Esophagus squamous epithelium (tissue), 5 donors: ENCODE results near the gene BIRC5. TPM values are rescaled to one million over a fixed set of nuclear protein-coding genes. Genes with fewer than 3 reads are reported as not detected.
"Not testable (repeated sequence)": the region's sequence is repeated elsewhere in the genome, so short reads cannot be mapped to it uniquely, and the experiment has no call there.

Experiments used
- DNase-seq: peaks from one replicate; lab custom pipeline; 2025; lab: John Stamatoyannopoulos, UW
- H3K27ac ChIP-seq, 4 donors: fragments of 200-600 bp; sonication (generic); one replicate each; pipeline ENCODE4 v1.5.1; 2016 to 2019; ENCODE audit warnings: mild to moderate bottlenecking in 1 of 4
- H3K27me3 ChIP-seq, 4 donors: fragments of 200-600 bp; sonication (generic); 1 replicate in 3 of 4; 2 replicates in 1 of 4; pipeline versions ENCODE4 v1.5.1 to v1.6.0; 2017 to 2021; ENCODE audit warnings: antibody characterized with exemption in 1 of 4
- H3K36me3 ChIP-seq, 3 donors: fragments of 200-600 bp; sonication (generic); one replicate each; pipeline ENCODE4 v1.5.1; 2016 to 2019
- H3K4me1 ChIP-seq, 3 donors: fragments of 200-600 bp; sonication (generic); one replicate each; pipeline ENCODE4 v1.5.1; 2017 to 2019
- H3K4me3 ChIP-seq, 4 donors: fragments of 200-600 bp; sonication (generic); 1 replicate in 3 of 4; 2 replicates in 1 of 4; pipeline ENCODE4 v1.5.1; 2016 to 2019; ENCODE audit warnings: mild to moderate bottlenecking in 2 of 4, moderate library complexity in 1 of 4
- H3K9me3 ChIP-seq, 3 donors: fragments of 200-600 bp; sonication (generic); one replicate each; pipeline ENCODE4 v1.5.1; 2016 to 2019
- POLR2A ChIP-seq, 4 donors: fragments of 450-650 bp; IDR thresholded peaks; one replicate each; pipeline ENCODE4 v1.6.1; 2017; ENCODE audit warnings: antibody characterized with exemption in 4 of 4, mild to moderate bottlenecking in 4 of 4, moderate library complexity in 3 of 4
- WGBS, 2 donors: methylation state at CpG; one replicate each; pipeline ENCODE4 v1.1.5; 2018; 5-methylcytosine and 5-hydroxymethylcytosine counted together
- intact Hi-C: fragments of 100-400 bp; cut with DNase I; formaldehyde crosslinking; loops from one replicate; pipeline ENCODE4 v1.15.0; 2022
- total RNA-seq, 4 donors: library from RNA; depleted of rRNA; stranded (reverse); fragments of >200 nt; gene quantifications; one replicate each; pipeline ENCODE4 v1.1.0, GENCODE V29; 2016
- TF ChIP-seq, protein P1 (sequence below), 6 experiments: fragments of 450-650 bp in 4 of 6; fragments of 200-600 bp in 2 of 6; sonication (generic) in 2 of 6; IDR thresholded peaks; one replicate each; pipeline ENCODE4 v1.5.1; 2016 to 2019; ENCODE audit warnings: antibody characterized with exemption in 6 of 6, mild to moderate bottlenecking in 4 of 6, moderate library complexity in 4 of 6
- donor health status: DM: yes; HTN: yes; CAD: no.

The BIRC5 gene
- total RNA-seq, 4 donors from 2014 or later, result 6.6 to 33.6 (median 21.0) TPM

DNA sequence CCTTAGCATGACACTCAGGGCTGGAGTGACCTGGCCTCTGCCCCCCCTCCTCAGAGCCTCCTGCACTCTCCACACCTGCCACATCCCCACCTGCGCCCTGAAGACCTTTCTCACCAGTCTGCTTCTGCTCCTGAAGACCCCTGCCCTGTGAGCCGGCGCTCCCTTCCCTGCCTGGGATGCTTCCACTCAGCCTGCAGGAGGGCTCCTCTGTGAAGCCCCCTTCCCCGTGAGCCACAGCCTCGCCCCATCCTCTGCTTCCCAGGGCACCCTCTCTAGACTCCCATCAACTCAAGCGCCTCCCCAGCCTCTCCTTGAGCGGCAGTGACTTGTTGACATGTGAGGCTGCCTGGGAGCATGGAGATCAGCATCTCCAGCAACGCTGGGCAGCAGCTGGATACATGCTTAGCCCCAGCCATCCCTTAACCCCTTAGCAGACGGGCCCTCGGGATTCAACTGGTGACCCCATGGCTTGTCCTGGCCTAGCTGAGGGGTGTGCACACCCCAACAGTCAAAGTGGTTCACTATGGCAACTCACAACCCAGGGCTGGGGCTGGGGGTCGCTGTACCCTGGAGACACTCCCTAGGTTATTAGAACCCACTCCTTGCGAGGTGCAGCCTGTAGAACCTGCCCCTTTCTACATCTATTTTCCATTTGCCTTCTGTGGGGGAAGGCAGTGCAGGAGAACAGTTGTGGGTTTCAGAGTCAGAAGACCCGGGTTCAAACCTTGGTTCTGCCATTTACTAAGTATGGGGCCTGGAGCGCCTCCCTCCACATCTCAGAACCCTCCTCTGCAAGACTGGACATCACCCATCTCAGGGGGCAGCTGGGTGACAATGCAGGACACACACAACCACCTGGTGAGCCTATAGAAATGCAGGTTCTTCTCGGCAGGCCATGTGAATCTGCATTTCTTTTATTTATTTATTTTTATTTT lies 38.9 kb downstream of the BIRC5 start:
- 76 to 89% methylated on average over 9 to 13 of the region's 15 CpGs for WGBS, 2 donors
- Histone ChIP-seq H3K27me3 (peaks cover 0 to 14% (median 0%) of the 10 kb centered on the region in 4 donors), H3K27ac (no peak overlapping the region), H3K4me1 (peaks cover 17 to 52% (median 18%) of the 10 kb centered on the region in 3 donors), H3K4me3 (no peak overlapping the region), H3K9me3 (no peaks in the 10 kb centered on the region), H3K36me3 (no peaks in the 10 kb centered on the region)
- intact Hi-C loops, result loop anchor here (5.0 kb wide), 1 partner anchor 66 kb away; the partner anchor contains the start of genes AFMID and TK1
- no peak for DNase-seq
- TF ChIP-seq POLR2A (IDR thresholded peaks at IDR 0.05), result no peak
- TF ChIP-seq, protein P1, sequence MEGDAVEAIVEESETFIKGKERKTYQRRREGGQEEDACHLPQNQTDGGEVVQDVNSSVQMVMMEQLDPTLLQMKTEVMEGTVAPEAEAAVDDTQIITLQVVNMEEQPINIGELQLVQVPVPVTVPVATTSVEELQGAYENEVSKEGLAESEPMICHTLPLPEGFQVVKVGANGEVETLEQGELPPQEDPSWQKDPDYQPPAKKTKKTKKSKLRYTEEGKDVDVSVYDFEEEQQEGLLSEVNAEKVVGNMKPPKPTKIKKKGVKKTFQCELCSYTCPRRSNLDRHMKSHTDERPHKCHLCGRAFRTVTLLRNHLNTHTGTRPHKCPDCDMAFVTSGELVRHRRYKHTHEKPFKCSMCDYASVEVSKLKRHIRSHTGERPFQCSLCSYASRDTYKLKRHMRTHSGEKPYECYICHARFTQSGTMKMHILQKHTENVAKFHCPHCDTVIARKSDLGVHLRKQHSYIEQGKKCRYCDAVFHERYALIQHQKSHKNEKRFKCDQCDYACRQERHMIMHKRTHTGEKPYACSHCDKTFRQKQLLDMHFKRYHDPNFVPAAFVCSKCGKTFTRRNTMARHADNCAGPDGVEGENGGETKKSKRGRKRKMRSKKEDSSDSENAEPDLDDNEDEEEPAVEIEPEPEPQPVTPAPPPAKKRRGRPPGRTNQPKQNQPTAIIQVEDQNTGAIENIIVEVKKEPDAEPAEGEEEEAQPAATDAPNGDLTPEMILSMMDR (IDR thresholded peaks at IDR 0.05), result no peak

DNA sequence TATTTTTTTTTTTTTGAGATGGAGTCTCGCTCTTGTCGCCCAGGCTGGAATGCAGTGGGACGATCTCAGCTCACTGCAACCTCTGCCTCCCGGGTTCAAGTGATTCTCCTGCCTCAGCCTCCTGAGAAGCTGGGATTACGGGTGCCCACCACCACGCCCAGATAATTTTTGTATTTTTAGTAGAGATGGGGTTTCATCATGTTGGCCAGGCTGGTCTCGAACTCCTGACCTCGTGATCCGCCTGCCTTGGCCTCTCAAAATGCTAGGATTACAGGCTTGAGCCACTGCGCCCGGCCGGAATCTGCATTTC lies 39.5 kb downstream of the BIRC5 start:
- Histone ChIP-seq H3K27me3 (peaks cover 0 to 21% (median 0%) of the 10 kb centered on the region in 4 donors), H3K27ac (peak overlapping the region in 1 of 4 donors; percentile 93), H3K4me3 (peak overlapping the region; percentile 62 to 99 (median 91)), H3K4me1 (peaks cover 17 to 58% (median 23%) of the 10 kb centered on the region in 3 donors)
- WGBS, 2 donors, result 83 to 87% methylated on average over 11 to 12 of the region's 12 CpGs
- H3K36me3 ChIP-seq, DNase-seq, H3K9me3 ChIP-seq: not testable (repeated sequence)
- intact Hi-C loops, result loop anchor here (5.0 kb wide), 1 partner anchor 66 kb away; the partner anchor contains the start of genes AFMID and TK1

DNA sequence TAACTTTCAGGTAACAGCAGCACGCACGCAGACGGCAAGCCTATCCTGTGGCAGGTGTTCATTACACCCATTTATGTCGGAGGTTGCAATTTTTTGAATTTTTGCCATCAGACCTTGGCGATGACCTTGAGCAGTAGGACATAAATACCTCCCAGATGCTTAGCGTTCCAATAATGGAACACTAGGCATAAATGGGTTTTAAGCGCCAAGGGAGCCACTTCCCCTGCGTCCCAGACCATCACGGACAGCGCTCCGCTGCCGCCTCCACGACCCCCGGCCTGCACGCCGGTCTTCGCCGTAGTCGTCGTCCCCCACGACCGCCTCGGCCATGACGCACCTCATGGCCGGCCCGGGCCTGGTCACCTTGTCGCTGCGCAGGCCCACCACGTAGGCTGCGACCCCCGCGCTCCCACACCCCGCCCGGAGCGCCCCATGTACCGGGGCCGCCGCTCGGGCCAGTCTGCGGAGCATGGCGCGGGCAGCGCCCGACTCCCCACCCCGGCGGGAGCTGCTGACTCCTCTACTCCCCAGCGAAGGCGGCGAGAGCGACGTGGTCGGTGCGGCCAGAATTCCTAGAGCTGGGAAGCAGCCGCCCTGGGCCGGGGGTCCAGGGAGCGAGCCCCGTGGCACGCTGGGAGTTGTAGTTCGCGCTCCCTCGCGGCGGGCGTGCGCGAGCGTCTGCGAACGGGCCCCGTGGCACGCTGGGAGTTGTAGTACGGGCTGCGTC lies 40.1 kb downstream of the BIRC5 start:
- H3K9me3 ChIP-seq, result no peaks in the 10 kb centered on the region
- intact Hi-C loops, result loop anchor here (5.0 kb wide), 1 partner anchor 67 kb away; the partner anchor contains the start of genes AFMID and TK1
- no peaks in the 10 kb centered on the region for H3K36me3 ChIP-seq
- no peak for DNase-seq
- peaks cover 17 to 63% (median 23%) of the 10 kb centered on the region in 3 donors for H3K4me1 ChIP-seq
- H3K27me3 ChIP-seq, result peaks cover 0 to 25% (median 0%) of the 10 kb centered on the region in 4 donors
- WGBS, 2 donors, result 1 to 17% methylated on average over 7 to 16 of the region's 73 CpGs
- peak overlapping the region; percentile 80 to 94 (median 94) for H3K27ac ChIP-seq
- H3K4me3 ChIP-seq, result peak overlapping the region; percentile 62 to 99 (median 91)
- peak in 2 of 4 donors; percentile 14 to 36 for TF ChIP-seq POLR2A (IDR thresholded peaks at IDR 0.05)
- TF ChIP-seq, protein P1 (IDR thresholded peaks at IDR 0.05), result peak in 1 of 6 experiments; percentile 20

- TF ChIP-seq POLR2A (IDR thresholded peaks at IDR 0.05), result no peak
- TF ChIP-seq, protein P1 (IDR thresholded peaks at IDR 0.05), result no peak
- H3K36me3 ChIP-seq, result no peaks in the 10 kb centered on the region
- intact Hi-C loops, result no loop called here
- no peak overlapping the region for H3K27ac ChIP-seq
- peaks cover 0 to 23% (median 0%) of the 10 kb centered on the region in 4 donors for H3K27me3 ChIP-seq
- H3K9me3 ChIP-seq, result no peaks in the 10 kb centered on the region
- WGBS, 2 donors, result 87 to 94% methylated on average over 3 to 11 of the region's 18 CpGs
- H3K4me3 ChIP-seq, result no peak overlapping the region
- DNase-seq, result no peak
- H3K4me1 ChIP-seq, result peaks cover 17 to 68% (median 23%) of the 10 kb centered on the region in 3 donors
These were observed 41.1 kb downstream of the BIRC5 start for GRCh38 chr17:78255029-78255656.
